PC-3 (cell line): ENCODE measurements around the gene ATP8A2.

Source experiments
- CTCF ChIP-seq: fragments of 300-600 bp; sonication (generic); conservative IDR thresholded peaks from 2 replicates; pipeline ENCODE4 v1.5.1; 2017; ENCODE audit warnings: antibody characterized with exemption, low read depth, mild to moderate bottlenecking, low read length
- EZH2 ChIP-seq: fragments of 300-600 bp; sonication (generic); IDR thresholded peaks from one replicate; pipeline ENCODE4 v1.6.1; 2017; ENCODE audit warnings: antibody characterized with exemption, mild to moderate bottlenecking, low read length; ENCODE audit not compliant: unreplicated experiment

DNA sequence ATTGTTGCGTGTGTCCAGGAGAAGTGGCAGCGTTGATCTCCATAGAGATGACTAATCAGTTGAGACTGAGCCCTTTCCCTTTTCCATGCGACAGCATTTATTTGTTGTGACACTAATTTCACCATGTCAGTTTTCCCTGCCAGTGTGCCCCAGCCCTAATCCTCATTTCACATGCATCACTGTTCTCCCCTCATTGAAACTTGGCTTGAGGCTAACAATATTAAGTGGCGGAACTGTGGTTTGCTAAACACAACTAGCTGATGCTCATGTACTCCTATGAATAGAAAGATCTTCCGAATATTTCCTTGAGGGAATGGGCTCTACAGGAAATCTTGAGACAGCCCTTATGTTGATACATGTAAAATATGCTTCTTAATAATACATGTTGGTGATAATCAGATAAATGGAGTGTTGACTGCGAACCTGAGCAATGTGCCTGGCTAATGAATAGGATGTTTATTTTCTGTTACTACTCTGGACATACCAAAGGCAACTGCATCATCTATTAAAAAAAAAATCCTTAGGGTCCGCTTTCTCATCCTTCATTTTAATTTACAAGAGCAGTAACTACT lies 258.6 kb downstream of the ATP8A2 start:
- TF ChIP-seq EZH2 (no peak), CTCF (no peak)
